HFFc6 (cell line): ENCODE data around the gene NUP93. TPM values are rescaled to one million over a fixed set of nuclear protein-coding genes. Genes with fewer than 3 reads are reported as not detected.

ENCODE experiments used
- DNase-seq: peaks from one replicate; pipeline ENCODE4 v3.0.0-alpha.2; 2018
- H3K27ac Mint-ChIP-seq: 2 replicates; pipeline ENCODE4 v1.8.0; 2020; ENCODE audit warnings: mild to moderate bottlenecking, mixed read lengths
- H3K27me3 Mint-ChIP-seq: 2 replicates; pipeline ENCODE4 v1.8.0; 2021; ENCODE audit warnings: mild to moderate bottlenecking, moderate library complexity, mixed read lengths; ENCODE audit not compliant: insufficient read depth
- H3K36me3 Mint-ChIP-seq: 2 replicates; pipeline ENCODE4 v1.8.0; 2021; ENCODE audit warnings: low read depth, mixed read lengths
- H3K4me1 Mint-ChIP-seq: 2 replicates; pipeline ENCODE4 v1.8.0; 2020; ENCODE audit warnings: low read depth, mixed read lengths
- H3K4me3 Mint-ChIP-seq: 2 replicates; pipeline ENCODE4 v1.8.0; 2020; ENCODE audit warnings: mild to moderate bottlenecking, moderate library complexity, mixed read lengths
- H3K9me3 Mint-ChIP-seq: 2 replicates; pipeline ENCODE4 v1.8.0; 2020; ENCODE audit warnings: mild to moderate bottlenecking, mixed read lengths
- CTCF ChIP-seq: fragments of 200-600 bp; sonication (generic); IDR thresholded peaks from 2 replicates; pipeline ENCODE4 v1.5.0; 2021; ENCODE audit warnings: antibody characterized with exemption, mild to moderate bottlenecking
- total RNA-seq, 6 experiments: library from RNA; stranded (reverse); fragmentation: NEBNext Ultra II Directional; extraction: Animal tissue kit (Norgen Biotek cat#: 25700); gene quantifications; 2 replicates in 1 of 6; 3 replicates in 5 of 6; pipeline ENCODE4 v1.2.3, GENCODE V29; 2021

Gene NUP93
- total RNA-seq, 6 experiments from 2014 or later, result 58.6 to 84.0 (median 78.8) TPM

- no peak for TF ChIP-seq CTCF
- no peaks in the 10 kb centered on the region for H3K9me3 Mint-ChIP-seq
- no peaks in the 10 kb centered on the region for H3K36me3 Mint-ChIP-seq
- H3K4me1 Mint-ChIP-seq, result peaks cover 12% of the 10 kb centered on the region
- no peak overlapping the region for H3K4me3 Mint-ChIP-seq
- H3K27ac Mint-ChIP-seq, result no peak overlapping the region
- H3K27me3 Mint-ChIP-seq, result peaks cover 5% of the 10 kb centered on the region
- no peak for DNase-seq
Observed at GRCh38 chr16:56855946-56856345, 126.0 kb downstream of the NUP93 start.

- no peak for DNase-seq
- Mint-ChIP-seq H3K27ac (no peak overlapping the region), H3K9me3 (no peaks in the 10 kb centered on the region), H3K4me3 (no peak overlapping the region), H3K27me3 (peaks cover 5% of the 10 kb centered on the region), H3K36me3 (no peaks in the 10 kb centered on the region), H3K4me1 (peaks cover 9% of the 10 kb centered on the region)
- TF ChIP-seq CTCF, result no peak
Observed at GRCh38 chr16:56856876-56857447, 127.0 kb downstream of the NUP93 start.

GRCh38 chr16:56858374-56858773 is 128.4 kb downstream of the NUP93 start:
- Mint-ChIP-seq H3K27ac (no peak overlapping the region), H3K27me3 (peaks cover 5% of the 10 kb centered on the region), H3K9me3 (no peaks in the 10 kb centered on the region), H3K4me1 (peaks cover 7% of the 10 kb centered on the region), H3K4me3 (no peak overlapping the region), H3K36me3 (no peaks in the 10 kb centered on the region)
- no peak for TF ChIP-seq CTCF
- DNase-seq, result no peak

- no peak overlapping the region for H3K4me3 Mint-ChIP-seq
- TF ChIP-seq CTCF, result no peak
- no peaks in the 10 kb centered on the region for H3K36me3 Mint-ChIP-seq
- peaks cover 6% of the 10 kb centered on the region for H3K27me3 Mint-ChIP-seq
- no peak for DNase-seq
- peaks cover 7% of the 10 kb centered on the region for H3K4me1 Mint-ChIP-seq
- no peaks in the 10 kb centered on the region for H3K9me3 Mint-ChIP-seq
- H3K27ac Mint-ChIP-seq, result no peak overlapping the region
Observed at GRCh38 chr16:56859636-56860035, 129.7 kb downstream of the NUP93 start.

- Mint-ChIP-seq H3K4me1 (peaks cover 7% of the 10 kb centered on the region), H3K27ac (no peak overlapping the region), H3K9me3 (no peaks in the 10 kb centered on the region), H3K4me3 (no peak overlapping the region), H3K27me3 (peaks cover 7% of the 10 kb centered on the region), H3K36me3 (no peaks in the 10 kb centered on the region)
- no peak for DNase-seq
- TF ChIP-seq CTCF, result no peak
Observed at GRCh38 chr16:56860226-56861020, 130.5 kb downstream of the NUP93 start.
